ENCODE measurements around the gene POLR1A. TPM values are rescaled to one million over a fixed set of nuclear protein-coding genes. Genes with fewer than 3 reads are reported as not detected.

POLR1A gene
- polyA plus RNA-seq, 3 donors, result 0.45 to 2.1 (median 1.6) TPM

- peak overlapping the region; percentile 82 for H2AFZ ChIP-seq (ENCODE audit: insufficient read depth, low read depth, low read length, poor library complexity, severe bottlenecking)
- no peak for TF ChIP-seq CTCF (IDR thresholded peaks at IDR 0.05)
These were observed 89.1 kb downstream of the POLR1A start for GRCh38 chr2:86016581-86016980.

GRCh38 chr2:86015699-86016098, 90.0 kb downstream of the POLR1A start:
- Histone ChIP-seq H3K4me1 (ENCODE audit: control insufficient read depth in 1 of 2, insufficient read depth in 2 of 2, low read length in 2 of 2) (peaks cover 39 to 42% of the 10 kb centered on the region in 2 donors), H4K20me1 (ENCODE audit: insufficient read depth, low read length) (no peaks in the 10 kb centered on the region), H3K27me3 (ENCODE audit: control insufficient read depth in 2 of 2, insufficient read depth in 2 of 2, low read length in 2 of 2) (no peaks in the 10 kb centered on the region), H3K79me2 (ENCODE audit: insufficient read depth, low read length) (no peaks in the 10 kb centered on the region), H3K27ac (ENCODE audit: low read depth in 1 of 2, low read length in 2 of 2) (peak overlapping the region in 1 of 2 donors; percentile 93), H3K9me3 (replicated peaks in 1 of 2; ENCODE audit: control insufficient read depth in 1 of 2, insufficient read depth in 1 of 2, low read length in 2 of 2) (peaks cover 6 to 17% of the 10 kb centered on the region in 2 donors), H3K4me3 (replicated peaks in 1 of 3; ENCODE audit: low read depth in 2 of 3, low read length in 3 of 3) (no peak overlapping the region), H3K36me3 (replicated peaks in 1 of 2; ENCODE audit: control insufficient read depth in 1 of 2, insufficient read depth in 2 of 2, low read length in 2 of 2) (no peaks in the 10 kb centered on the region), H2AFZ (ENCODE audit: insufficient read depth, low read depth, low read length, poor library complexity, severe bottlenecking) (no peak overlapping the region), H3K4me2 (replicated peaks; ENCODE audit: extremely low read depth, low read length, poor library complexity, severe bottlenecking) (no peak overlapping the region), H3K9ac (ENCODE audit: insufficient read depth, low read length, poor library complexity, severe bottlenecking) (no peak overlapping the region)
- peaks cover 10% of the 10 kb centered on the region in 2 donors for H3K36me3 Mint-ChIP-seq
- H3K4me3 Mint-ChIP-seq, result no peak overlapping the region
- intact Hi-C loops (cut with micrococcal nuclease), result no loop called here
- H3K9me3 Mint-ChIP-seq, result peaks cover 10 to 19% (median 15%) of the 10 kb centered on the region in 7 donors
- no peak for DNase-seq
- H3K27me3 Mint-ChIP-seq (ENCODE audit: low read depth in 3 of 3), result peaks cover 0 to 1% (median 0%) of the 10 kb centered on the region in 3 donors
- peak overlapping the region in 3 of 7 donors; percentile 12 to 97 (median 90) for H3K27ac Mint-ChIP-seq
- WGBS (ENCODE audit: insufficient coverage), result 13% methylated on average over 1 of the region's 1 CpG
- no peak for TF ChIP-seq CTCF (IDR thresholded peaks at IDR 0.05)
- peaks cover 45% of the 10 kb centered on the region for H3K4me1 Mint-ChIP-seq

More at GRCh38 chr2:86016581-86016980, 89.1 kb downstream of the POLR1A start:
- Histone ChIP-seq H4K20me1 (ENCODE audit: insufficient read depth, low read length) (no peaks in the 10 kb centered on the region), H3K9ac (ENCODE audit: insufficient read depth, low read length, poor library complexity, severe bottlenecking) (peak overlapping the region; percentile 64), H3K79me2 (ENCODE audit: insufficient read depth, low read length) (no peaks in the 10 kb centered on the region), H3K27me3 (ENCODE audit: control insufficient read depth in 2 of 2, insufficient read depth in 2 of 2, low read length in 2 of 2) (no peaks in the 10 kb centered on the region), H3K4me1 (ENCODE audit: control insufficient read depth in 1 of 2, insufficient read depth in 2 of 2, low read length in 2 of 2) (peaks cover 39 to 48% of the 10 kb centered on the region in 2 donors), H3K36me3 (replicated peaks in 1 of 2; ENCODE audit: control insufficient read depth in 1 of 2, insufficient read depth in 2 of 2, low read length in 2 of 2) (no peaks in the 10 kb centered on the region), H3K4me3 (replicated peaks in 1 of 3; ENCODE audit: low read depth in 2 of 3, low read length in 3 of 3) (peak overlapping the region in 1 of 3 experiments; percentile 48), H3K27ac (ENCODE audit: low read depth in 1 of 2, low read length in 2 of 2) (peak overlapping the region; percentile 93), H3K9me3 (replicated peaks in 1 of 2; ENCODE audit: control insufficient read depth in 1 of 2, insufficient read depth in 1 of 2, low read length in 2 of 2) (peaks cover 6 to 17% of the 10 kb centered on the region in 2 donors), H3K4me2 (replicated peaks; ENCODE audit: extremely low read depth, low read length, poor library complexity, severe bottlenecking) (peak overlapping the region; percentile 52)
- H3K9me3 Mint-ChIP-seq, result peaks cover 10 to 19% (median 15%) of the 10 kb centered on the region in 7 donors
- H3K27ac Mint-ChIP-seq, result peak overlapping the region; percentile 90 to 97 (median 94)
- no peak for DNase-seq
- H3K4me3 Mint-ChIP-seq, result peak overlapping the region; percentile 21 to 55
- peaks cover 50% of the 10 kb centered on the region for H3K4me1 Mint-ChIP-seq
- 97% methylated on average over 6 of the region's 12 CpGs for WGBS (ENCODE audit: insufficient coverage)
- intact Hi-C loops (cut with micrococcal nuclease), result no loop called here
- peaks cover 0 to 1% (median 0%) of the 10 kb centered on the region in 3 donors for H3K27me3 Mint-ChIP-seq (ENCODE audit: low read depth in 3 of 3)
- peaks cover 10 to 12% of the 10 kb centered on the region in 2 donors for H3K36me3 Mint-ChIP-seq
